Suprapubic skin (tissue), 4 donors: Measurements from ENCODE around the gene ZBTB16.

ENCODE experiments used
- EP300 ChIP-seq: sonication (generic); formaldehyde crosslinking; IDR thresholded peaks from one replicate; pipeline ENCODE4 v1.6.1; 2017; ENCODE audit warnings: antibody characterized with exemption
- POLR2A ChIP-seq, 2 donors: fragments of 450-650 bp; IDR thresholded peaks; one replicate each; pipeline ENCODE4 v1.6.1; 2017; ENCODE audit warnings: antibody characterized with exemption in 2 of 2, mild to moderate bottlenecking in 2 of 2, moderate library complexity in 2 of 2
- POLR2AphosphoS5 ChIP-seq, 3 donors: sonication (generic); formaldehyde crosslinking; IDR thresholded peaks; one replicate each; pipeline ENCODE4 v1.6.1; 2017; ENCODE audit warnings: antibody characterized with exemption in 3 of 3
- TF ChIP-seq, protein P1 (sequence below), 2 donors: fragments of 200-600 bp in 1 of 2; fragments of 450-650 bp in 1 of 2; sonication (generic) in 1 of 2; IDR thresholded peaks; one replicate each; pipeline ENCODE4 v1.5.1; 2016 to 2019; ENCODE audit warnings: antibody characterized with exemption in 2 of 2, mild to moderate bottlenecking in 1 of 2, moderate library complexity in 1 of 2

DNA sequence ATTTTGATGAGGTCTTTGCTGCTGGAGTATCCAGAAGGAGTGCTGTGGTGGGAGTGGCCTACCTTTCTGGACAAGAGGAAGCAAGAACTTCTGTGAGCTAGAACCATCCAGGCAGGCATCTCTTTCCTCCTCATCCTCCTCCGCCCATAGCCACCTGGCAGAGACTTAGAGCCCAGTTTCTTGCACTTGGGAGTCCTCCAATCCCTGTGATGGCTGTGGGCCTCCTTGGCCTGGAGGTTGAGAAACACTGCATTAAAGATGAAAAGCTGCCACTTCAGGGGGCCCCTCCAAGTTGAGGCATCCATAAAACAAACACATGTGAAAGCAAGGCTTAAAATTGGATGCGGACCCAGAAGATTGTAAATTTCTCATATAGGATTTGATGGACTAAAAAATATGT, 110.3 kb downstream of the ZBTB16 start:
- TF ChIP-seq POLR2AphosphoS5 (IDR thresholded peaks at IDR 0.05) (no peak), POLR2A (IDR thresholded peaks at IDR 0.05) (no peak), EP300 (no peak)
- TF ChIP-seq, protein P1, sequence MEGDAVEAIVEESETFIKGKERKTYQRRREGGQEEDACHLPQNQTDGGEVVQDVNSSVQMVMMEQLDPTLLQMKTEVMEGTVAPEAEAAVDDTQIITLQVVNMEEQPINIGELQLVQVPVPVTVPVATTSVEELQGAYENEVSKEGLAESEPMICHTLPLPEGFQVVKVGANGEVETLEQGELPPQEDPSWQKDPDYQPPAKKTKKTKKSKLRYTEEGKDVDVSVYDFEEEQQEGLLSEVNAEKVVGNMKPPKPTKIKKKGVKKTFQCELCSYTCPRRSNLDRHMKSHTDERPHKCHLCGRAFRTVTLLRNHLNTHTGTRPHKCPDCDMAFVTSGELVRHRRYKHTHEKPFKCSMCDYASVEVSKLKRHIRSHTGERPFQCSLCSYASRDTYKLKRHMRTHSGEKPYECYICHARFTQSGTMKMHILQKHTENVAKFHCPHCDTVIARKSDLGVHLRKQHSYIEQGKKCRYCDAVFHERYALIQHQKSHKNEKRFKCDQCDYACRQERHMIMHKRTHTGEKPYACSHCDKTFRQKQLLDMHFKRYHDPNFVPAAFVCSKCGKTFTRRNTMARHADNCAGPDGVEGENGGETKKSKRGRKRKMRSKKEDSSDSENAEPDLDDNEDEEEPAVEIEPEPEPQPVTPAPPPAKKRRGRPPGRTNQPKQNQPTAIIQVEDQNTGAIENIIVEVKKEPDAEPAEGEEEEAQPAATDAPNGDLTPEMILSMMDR (IDR thresholded peaks at IDR 0.05) = no peak
